ES-I3 (cell line): ENCODE results near the gene CEP97.

Experiments
- H3K36me3 ChIP-seq: 2 replicates; pipeline ENCODE4 v1.6.1; 2013; ENCODE audit warnings: mild to moderate bottlenecking, low read length, control low read depth, moderate library complexity; ENCODE audit not compliant: insufficient read depth
- H3K4me1 ChIP-seq: 2 replicates; pipeline ENCODE4 v1.6.1; 2013; ENCODE audit warnings: mild to moderate bottlenecking, control low read depth, low read length; ENCODE audit not compliant: insufficient read depth
- H3K9ac ChIP-seq: 2 replicates; pipeline ENCODE4 v1.6.1; 2013; ENCODE audit warnings: low read depth, mild to moderate bottlenecking, low read length, moderate library complexity
- H3K9me3 ChIP-seq: 2 replicates; pipeline ENCODE4 v1.6.1; 2013; ENCODE audit warnings: mild to moderate bottlenecking, low read length, moderate library complexity; ENCODE audit not compliant: control insufficient read depth, insufficient read depth

CEP97 gene

DNA sequence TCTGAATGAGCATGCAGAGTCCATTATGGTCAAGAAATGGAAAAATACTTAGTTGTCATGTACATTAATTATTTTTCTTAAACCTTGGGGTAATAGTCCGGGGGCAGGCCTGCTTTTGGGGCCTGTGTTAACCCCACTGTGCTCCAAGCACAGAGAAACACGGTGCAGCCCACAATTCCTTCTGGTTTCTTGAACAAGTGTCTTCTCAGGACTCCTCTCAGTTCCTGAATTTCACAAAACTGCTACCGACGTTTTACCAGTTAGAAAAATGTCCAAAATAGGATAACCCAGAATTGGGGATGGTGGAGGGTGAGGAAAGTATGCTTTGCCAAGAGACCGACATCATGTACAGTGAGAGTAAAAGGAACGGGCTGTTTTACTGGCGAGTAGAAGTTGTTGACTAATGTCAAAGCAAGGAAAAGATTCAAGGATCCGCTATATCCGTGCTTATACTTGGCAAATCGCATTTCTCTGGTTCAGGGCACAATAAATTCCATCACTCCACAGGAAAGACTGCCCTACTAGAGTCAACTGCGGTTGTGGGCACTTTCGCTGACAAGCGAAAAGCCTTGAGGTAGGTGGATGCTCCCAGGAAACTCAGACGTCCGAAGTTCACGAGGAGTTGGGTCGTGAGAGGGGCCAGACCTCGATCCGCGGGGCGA lies 54.1 kb downstream of the CEP97 start:
- Histone ChIP-seq H3K4me1 (peaks cover 13% of the 10 kb centered on the region), H3K36me3 (no peaks in the 10 kb centered on the region; the same call in 1 of the 2 replicates), H3K9ac (peak overlapping the region; percentile 82), H3K9me3 (no peaks in the 10 kb centered on the region)

DNA sequence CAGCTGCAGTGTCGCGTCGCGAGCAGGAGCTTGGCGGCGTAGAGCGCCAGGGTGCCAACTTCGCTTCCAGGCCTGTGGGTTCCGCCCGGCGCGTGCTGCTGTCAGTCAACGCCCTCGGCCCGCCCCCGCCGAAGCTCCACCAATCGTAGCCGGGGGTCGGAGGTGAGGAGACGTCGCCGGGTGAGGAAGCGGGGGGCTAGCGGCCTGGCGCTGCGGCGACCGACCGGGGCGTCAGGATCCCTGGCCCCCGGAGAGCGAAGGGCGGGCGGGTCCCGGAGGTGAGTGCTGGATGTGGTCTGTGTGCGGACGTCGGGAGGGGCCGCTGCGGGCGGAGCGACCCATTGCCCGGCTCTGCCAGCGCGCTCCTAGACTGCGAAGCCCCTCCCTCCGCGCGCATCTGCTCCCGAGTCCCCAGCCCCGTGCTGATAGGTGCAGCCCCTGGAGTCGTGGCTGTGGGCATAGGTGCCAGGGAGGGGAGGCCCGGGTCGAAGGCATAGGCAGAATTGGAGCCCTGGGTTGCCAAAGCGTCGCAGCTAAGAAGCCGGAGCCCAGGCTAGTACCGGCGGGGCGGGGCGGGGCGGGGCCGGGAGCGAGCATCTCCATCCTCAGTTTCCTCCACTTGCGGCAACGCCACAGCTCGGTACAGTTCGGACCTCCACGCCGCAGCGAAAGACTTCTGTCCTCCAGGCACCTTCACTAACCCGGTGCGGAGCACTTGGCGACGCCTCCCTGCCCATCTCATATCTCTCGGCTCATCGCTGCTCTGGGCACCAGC lies 54.8 kb downstream of the CEP97 start, which contains the start of gene NXPE3:
Gene NXPE3 (plus strand): TSS at position 165 of the 775 bp plus-strand sequence. CDS start 6,386 bp downstream, outside the sequence.
- Histone ChIP-seq H3K9me3 (no peaks in the 10 kb centered on the region), H3K4me1 (peaks cover 13% of the 10 kb centered on the region), H3K36me3 (no peaks in the 10 kb centered on the region; the same call in 1 of the 2 replicates), H3K9ac (peak within 1 kb of the TSS; percentile 82)

DNA sequence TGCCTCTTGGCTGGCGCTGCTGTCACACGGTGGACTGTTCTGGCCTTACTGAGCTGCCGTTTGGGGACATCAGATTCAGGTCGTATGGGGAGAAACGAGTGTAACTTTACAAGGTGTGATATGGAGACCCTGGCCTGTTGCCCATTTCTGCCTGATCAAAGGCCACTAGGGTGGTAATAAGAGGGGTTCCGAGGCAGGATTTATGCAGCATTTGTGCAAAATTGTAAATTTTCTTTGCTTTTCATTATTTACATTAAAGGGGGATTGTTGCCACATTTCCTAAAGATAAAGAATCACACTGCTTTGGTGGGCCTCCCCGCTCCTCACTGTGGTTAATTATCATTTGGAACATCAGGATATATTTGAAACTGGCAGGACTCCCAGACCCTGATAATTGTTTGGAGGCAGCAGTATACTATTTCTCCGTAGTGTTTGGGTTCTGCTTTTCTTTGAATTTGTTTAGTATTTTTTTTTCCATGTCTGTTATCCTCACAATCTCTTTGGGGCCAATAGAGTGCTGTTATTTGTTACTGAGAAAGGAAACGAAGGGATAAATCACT lies 55.5 kb downstream of the CEP97 start:
- H3K4me1 ChIP-seq = peaks cover 13% of the 10 kb centered on the region
- peaks cover 3% of the 10 kb centered on the region; the same call in 1 of the 2 replicates for H3K36me3 ChIP-seq
- H3K9me3 ChIP-seq = no peaks in the 10 kb centered on the region
- peak overlapping the region; percentile 82; the same call in 1 of the 2 replicates for H3K9ac ChIP-seq

DNA sequence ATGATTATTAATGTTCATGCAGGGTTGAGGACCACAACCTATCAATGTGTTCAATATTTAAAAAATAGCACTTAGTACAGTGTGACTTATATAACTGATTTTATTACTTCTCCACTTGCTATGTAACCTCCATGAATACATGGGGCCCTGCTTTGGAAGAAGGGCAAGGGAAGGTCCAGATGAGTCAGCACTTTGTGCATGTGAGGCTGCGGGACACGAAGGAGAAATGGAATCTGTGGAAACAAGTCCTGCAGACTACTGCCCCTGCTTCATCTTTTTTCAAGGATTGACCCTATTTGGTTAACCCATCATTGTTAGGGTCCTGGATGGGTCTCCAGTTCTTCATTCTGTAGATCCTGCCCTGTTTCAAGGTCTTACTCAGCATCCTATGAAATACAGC lies 56.2 kb downstream of the CEP97 start:
- H3K9ac ChIP-seq = no peak overlapping the region
- H3K36me3 ChIP-seq = peaks cover 11% of the 10 kb centered on the region
- H3K4me1 ChIP-seq = peaks cover 13% of the 10 kb centered on the region
- no peaks in the 10 kb centered on the region for H3K9me3 ChIP-seq

DNA sequence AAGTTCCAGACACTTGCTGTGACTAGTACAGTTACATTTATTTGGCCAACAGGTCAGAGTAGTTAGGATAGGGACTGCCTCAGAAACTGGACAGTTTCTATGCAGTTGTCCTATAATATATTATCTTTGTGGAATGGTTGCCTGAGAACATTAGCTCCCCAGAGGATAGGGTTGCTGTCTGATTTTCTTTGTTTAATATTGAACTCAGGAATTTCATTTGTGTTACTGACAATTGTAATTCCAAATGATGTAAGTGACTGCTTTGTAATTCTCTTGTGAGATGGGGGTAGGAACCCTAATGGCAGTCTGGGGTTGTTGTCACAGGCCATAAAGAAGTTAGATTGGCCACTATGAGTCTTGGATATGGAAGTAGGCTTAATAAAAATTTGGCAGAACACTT lies 56.8 kb downstream of the CEP97 start:
- peaks cover 13% of the 10 kb centered on the region for H3K4me1 ChIP-seq
- peaks cover 12% of the 10 kb centered on the region for H3K36me3 ChIP-seq
- no peaks in the 10 kb centered on the region for H3K9me3 ChIP-seq
- no peak overlapping the region for H3K9ac ChIP-seq

DNA sequence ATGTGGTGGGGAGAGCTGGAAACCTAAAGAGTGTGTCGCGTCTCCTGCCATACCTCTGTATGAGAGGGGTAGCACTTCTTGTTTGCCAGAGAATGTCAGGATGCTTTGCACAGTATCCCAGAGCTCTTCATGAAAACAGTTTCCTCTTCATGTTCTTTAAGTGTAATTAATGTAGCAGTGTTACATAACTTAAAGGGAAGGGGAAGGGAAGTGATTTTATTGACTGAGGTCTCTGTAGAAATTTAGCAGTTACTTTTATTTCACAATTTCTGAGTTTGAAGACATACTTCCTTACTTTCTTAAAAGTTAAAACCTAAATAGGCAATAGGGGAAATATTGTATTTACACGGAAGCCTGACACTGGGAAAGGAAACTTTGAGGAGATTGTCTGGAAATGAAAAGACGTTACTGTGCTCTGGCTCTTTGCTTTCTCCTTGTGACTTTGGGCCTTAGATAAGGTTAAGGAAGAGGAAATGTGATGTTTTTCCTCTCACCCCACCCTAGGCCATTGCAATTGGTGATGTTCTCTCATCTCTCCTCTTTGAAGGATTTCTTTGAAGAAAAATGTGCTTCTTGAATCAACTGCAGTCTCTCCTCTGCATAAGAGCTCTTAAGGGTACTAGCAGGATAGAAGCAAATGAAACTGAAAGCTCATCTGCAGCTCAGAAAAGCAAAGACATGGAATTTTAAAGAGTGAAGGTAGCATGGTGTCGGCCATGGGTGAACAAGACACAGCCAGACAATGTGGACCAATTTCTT lies 60.6 kb downstream of the CEP97 start:
- no peak overlapping the region for H3K9ac ChIP-seq
- H3K4me1 ChIP-seq = peaks cover 8% of the 10 kb centered on the region; the same call in 1 of the 2 replicates
- H3K36me3 ChIP-seq = peaks cover 12% of the 10 kb centered on the region
- H3K9me3 ChIP-seq = no peaks in the 10 kb centered on the region

DNA sequence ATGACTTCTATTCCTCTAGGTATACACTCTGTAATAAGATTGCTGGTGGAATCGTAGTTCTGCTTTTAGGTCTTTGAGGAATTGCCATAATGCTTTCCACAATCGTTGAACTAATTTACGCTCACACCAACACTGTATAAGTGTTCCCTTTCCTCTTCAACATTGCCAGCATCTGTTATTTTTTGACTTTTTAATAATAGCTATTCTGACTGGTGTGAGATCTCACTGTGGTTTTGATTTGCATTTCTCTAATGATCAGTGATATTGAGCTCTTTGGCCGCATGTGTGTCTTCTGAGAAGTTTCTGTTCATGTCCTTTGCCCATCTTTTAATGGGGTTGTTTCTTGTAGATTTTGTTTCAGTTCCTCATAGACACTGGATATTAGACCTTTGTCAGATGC lies 67.4 kb downstream of the CEP97 start:
- Histone ChIP-seq H3K9ac (no peak overlapping the region), H3K4me1 (peaks cover 7% of the 10 kb centered on the region; the same call in 1 of the 2 replicates), H3K36me3 (no peaks in the 10 kb centered on the region; the same call in 1 of the 2 replicates), H3K9me3 (no peaks in the 10 kb centered on the region; the same call in 1 of the 2 replicates)

DNA sequence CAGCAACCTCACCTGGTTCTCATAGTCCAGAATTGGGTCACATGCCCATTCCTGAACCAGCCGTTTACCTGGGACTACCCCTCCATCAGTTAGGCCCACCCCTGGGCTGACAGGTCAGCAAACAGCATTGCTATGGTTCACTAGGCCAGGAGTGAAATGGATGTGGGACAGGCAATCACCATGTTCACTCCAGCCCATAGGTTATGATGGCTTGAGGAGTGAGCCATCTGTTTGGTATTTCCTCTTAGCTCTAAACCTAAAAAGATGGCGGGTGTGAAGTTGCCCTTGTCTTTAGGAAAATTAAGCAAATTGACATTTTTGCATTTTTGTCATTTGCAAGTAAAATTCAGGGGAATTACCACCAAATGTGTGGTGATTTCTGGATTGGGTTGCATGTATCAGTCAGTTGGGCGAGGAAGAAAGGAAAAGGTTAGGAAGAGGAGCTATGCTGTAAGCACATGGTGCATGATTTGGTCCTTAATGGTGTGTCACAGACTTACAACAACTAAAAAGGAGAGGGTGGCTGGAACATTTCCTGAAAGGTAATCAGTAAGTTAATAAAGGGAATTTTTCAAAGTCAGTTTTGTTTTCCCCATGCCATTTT lies 71.8 kb downstream of the CEP97 start:
- H3K9ac ChIP-seq = no peak overlapping the region
- peaks cover 7% of the 10 kb centered on the region; the same call in 1 of the 2 replicates for H3K4me1 ChIP-seq
- no peaks in the 10 kb centered on the region for H3K36me3 ChIP-seq
- no peaks in the 10 kb centered on the region; the same call in 1 of the 2 replicates for H3K9me3 ChIP-seq

DNA sequence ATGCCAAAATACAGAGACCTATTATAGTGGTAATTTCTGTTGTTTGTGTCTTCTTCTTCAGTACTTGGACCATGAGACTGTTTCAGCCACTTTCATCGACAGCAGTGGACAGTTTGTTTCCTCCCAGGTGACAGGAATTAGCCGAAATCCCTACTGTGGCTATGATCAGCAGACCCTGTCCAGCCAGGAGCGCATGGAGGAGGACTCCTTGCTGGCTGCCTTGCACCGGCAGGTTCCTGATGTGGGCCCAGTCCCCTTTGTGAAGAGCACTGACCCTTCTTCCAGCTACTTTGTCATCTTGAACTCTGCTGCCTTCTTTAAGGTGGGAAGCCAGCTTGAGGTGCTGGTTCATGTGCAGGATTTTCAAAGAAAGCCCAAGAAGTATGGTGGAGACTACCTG lies 76.8 kb downstream of the CEP97 start:
- H3K4me1 ChIP-seq = 0 out of 2 replicates have a peak, but pooled peaks cover under 1% of the 10 kb centered on the region
- no peaks in the 10 kb centered on the region for H3K36me3 ChIP-seq
- H3K9me3 ChIP-seq = no peaks in the 10 kb centered on the region
- no peak overlapping the region for H3K9ac ChIP-seq

DNA sequence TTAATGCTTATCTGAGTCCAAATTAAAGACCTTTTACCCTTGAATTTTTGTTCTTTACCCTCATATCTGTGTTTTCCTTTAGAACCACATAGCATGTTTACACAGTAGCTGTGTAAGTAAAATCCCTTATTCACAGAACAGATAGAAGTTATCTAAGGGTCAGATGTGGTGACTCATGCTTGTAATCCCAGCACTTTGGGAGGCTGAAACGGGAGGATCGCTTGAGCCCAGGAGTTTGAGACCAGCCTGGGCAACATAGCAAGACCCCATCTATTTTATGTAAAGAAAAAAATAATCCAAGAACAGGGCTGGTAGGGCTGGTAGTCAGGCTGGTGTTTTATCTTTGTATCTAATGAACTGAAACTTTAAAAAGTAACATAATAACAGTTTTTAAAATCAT lies 77.8 kb downstream of the CEP97 start:
- no peaks in the 10 kb centered on the region for H3K4me1 ChIP-seq
- no peak overlapping the region for H3K9ac ChIP-seq
- no peaks in the 10 kb centered on the region for H3K9me3 ChIP-seq
- H3K36me3 ChIP-seq = no peaks in the 10 kb centered on the region

DNA sequence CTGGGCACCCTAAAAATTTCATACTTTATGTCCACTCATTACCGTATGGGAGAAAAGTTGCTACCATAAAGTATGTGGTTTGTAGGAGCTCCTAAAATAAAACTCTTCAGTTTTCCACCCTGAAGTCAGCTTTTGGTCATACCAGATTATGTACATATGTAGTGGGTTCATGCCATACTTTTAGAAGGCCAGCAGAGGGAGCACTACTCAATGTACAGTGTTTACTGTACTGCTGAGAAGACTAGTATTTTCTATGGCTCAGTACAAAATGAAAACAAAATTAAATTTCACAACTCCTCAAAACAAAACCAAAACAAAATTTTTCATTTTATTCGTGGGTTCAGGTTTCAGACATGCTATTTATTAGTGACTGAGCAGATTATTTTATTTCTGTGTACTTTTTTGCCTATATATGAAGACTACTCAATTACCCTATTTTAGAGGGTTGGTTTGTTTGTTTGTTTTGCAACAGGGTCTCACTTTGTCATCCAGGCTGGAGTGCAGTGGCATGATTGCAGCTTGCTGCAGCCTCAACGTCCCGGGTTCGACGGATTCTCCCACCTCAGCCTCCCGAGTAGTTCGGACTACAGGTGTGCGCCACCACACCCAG lies 78.9 kb downstream of the CEP97 start:
- H3K4me1 ChIP-seq = no peaks in the 10 kb centered on the region
- H3K36me3 ChIP-seq = no peaks in the 10 kb centered on the region
- H3K9me3 ChIP-seq = no peaks in the 10 kb centered on the region
- no peak overlapping the region for H3K9ac ChIP-seq

DNA sequence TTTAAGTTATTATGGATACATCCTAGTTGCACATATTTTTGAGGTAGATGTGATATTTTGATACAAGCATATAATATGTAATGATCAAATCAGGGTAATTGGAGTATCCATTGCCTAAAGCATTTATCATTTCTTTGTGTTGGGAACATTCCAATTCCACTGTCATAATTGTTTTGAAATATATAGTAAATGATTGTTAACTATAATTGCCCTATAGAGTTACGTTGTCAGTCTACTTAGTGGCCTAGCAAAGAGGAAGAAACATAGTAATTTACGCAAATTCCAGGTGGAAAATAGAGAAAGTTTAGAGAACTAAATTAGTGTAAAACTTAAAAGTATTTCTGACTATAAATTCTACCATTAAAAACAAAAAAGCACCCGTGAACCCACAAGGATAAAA lies 79.5 kb downstream of the CEP97 start:
- no peaks in the 10 kb centered on the region for H3K9me3 ChIP-seq
- no peaks in the 10 kb centered on the region for H3K4me1 ChIP-seq
- H3K36me3 ChIP-seq = no peaks in the 10 kb centered on the region
- no peak overlapping the region for H3K9ac ChIP-seq

DNA sequence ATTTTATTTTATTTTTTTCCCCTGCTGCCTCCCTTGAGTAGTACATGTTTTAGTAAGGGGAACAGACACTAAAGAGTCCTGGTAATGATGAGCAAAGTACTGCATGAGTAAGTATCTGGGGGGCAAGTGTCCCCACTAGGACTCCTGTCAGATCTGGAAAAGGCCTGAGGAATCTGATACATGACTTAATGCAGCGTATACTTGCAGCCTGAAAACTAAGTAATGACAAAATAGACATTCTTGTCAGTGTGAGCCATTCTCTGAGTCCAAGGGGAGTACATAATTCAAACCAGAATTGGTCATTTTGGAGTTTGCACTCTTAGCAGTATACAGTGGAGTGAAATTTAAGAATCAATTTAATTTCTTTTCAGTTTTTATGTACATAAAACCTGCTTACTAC lies 82.1 kb downstream of the CEP97 start:
- Histone ChIP-seq H3K9ac (no peak overlapping the region), H3K36me3 (no peaks in the 10 kb centered on the region), H3K4me1 (peaks cover 8% of the 10 kb centered on the region)

More for the DNA sequence above, 82.1 kb downstream of the CEP97 start:
- no peaks in the 10 kb centered on the region for H3K9me3 ChIP-seq
